HEK293 (cell line): Measurements from ENCODE around the gene CNFN.

Experiments
- CTCF ChIP-seq: fragments of 450-650 bp; formaldehyde crosslinking; IDR thresholded peaks from 2 replicates; pipeline ENCODE4 v1.5.1; 2016; ENCODE audit warnings: missing biosample characterization, missing genetic modification characterization
- YY1 ChIP-seq: fragments of 450-650 bp; formaldehyde crosslinking; IDR thresholded peaks from 2 replicates; pipeline ENCODE4 v1.5.1; 2018; ENCODE audit warnings: missing biosample characterization, missing genetic modification characterization
- ZFP37 ChIP-seq: fragments of 450-650 bp; formaldehyde crosslinking; IDR thresholded peaks from 2 replicates; pipeline ENCODE4 v1.5.1; 2016; ENCODE audit warnings: missing biosample characterization, missing genetic modification characterization
- ZNF121 ChIP-seq: fragments of 450-650 bp; formaldehyde crosslinking; IDR thresholded peaks from 2 replicates; pipeline ENCODE4 v1.5.1; 2016; ENCODE audit warnings: missing biosample characterization, missing genetic modification characterization
- ZNF175 ChIP-seq: fragments of 450-650 bp; formaldehyde crosslinking; IDR thresholded peaks from 2 replicates; pipeline ENCODE4 v1.5.1; 2016; ENCODE audit warnings: missing biosample characterization, missing genetic modification characterization
- ZNF350 ChIP-seq: fragments of 450-650 bp; formaldehyde crosslinking; IDR thresholded peaks from 2 replicates; pipeline ENCODE4 v1.5.0; 2017; ENCODE audit warnings: missing biosample characterization, mild to moderate bottlenecking, missing genetic modification characterization
- ZNF426 ChIP-seq: fragments of 450-650 bp; formaldehyde crosslinking; IDR thresholded peaks from 2 replicates; pipeline ENCODE4 v1.5.1; 2017; ENCODE audit warnings: missing biosample characterization, missing genetic modification characterization, mild to moderate bottlenecking, inconsistent platforms, moderate library complexity
- ZNF747 ChIP-seq: fragments of 450-650 bp; formaldehyde crosslinking; IDR thresholded peaks from 2 replicates; pipeline ENCODE4 v1.5.1; 2016; ENCODE audit warnings: missing biosample characterization, missing genetic modification characterization

GRCh38 chr19:42422901-42423461, 32.9 kb upstream of the CNFN start:
- TF ChIP-seq ZNF426 (no peak), CTCF (tag by site-specific recombination) (no peak), ZNF350 (no peak), ZFP37 (no peak), ZNF747 (tag by site-specific recombination) (no peak), YY1 (no peak), ZNF175 (tag by site-specific recombination) (no peak), ZNF121 (tag by site-specific recombination) (no peak)
